K562 (cell line): ENCODE results near the gene AGK. TPM values are rescaled to one million over a fixed set of nuclear protein-coding genes. Genes with fewer than 3 reads are reported as not detected.

Experiments
- ATAC-seq: fragments of 200-7000 bp; cut with Tn5 transposase; 3 replicates; pipeline ENCODE4 v1.9.1; 2020; ENCODE audit warnings: moderate library complexity
- BruUV-seq: library from RNA; stranded (reverse); fragments of 400-500 nt; replicated peaks from 2 replicates; lab custom pipeline; 2021; lab: Mats Ljungman, UMichigan
- CTCF ChIA-PET: fragments of 300-600 bp; formaldehyde crosslinking; extraction: SDS; loops from one replicate; lab custom pipeline; 2021; ENCODE audit warnings: low intra/inter-chr PET ratio; lab: Yijun Ruan, JAX
- POLR2A ChIA-PET: fragments of 300-600, 350-650 bp; sonication (Branson Sonifier 250); formaldehyde crosslinking; extraction: SDS; loops from one replicate; lab custom pipeline; 2021; ENCODE audit warnings: antibody characterized with exemption, inconsistent platforms; lab: Yijun Ruan, JAX
- DNase-seq, 4 experiments: peaks; one replicate each; pipeline versions ENCODE4 v3.0.0 to v3.0.0-alpha.2; 2011 to 2018; ENCODE audit warnings: low spot score in 3 of 4, mixed read lengths in 3 of 4; ENCODE audit errors: extremely low read depth in 1 of 4
- FAIRE-seq: peaks from 2 replicates; lab custom pipeline; 2011; peaks lifted over from hg19 to GRCh38; lab: Jason Lieb, UNC
- H2AFZ ChIP-seq: 2 replicates; pipeline ENCODE4 v1.6.0; 2011; ENCODE audit warnings: low read depth, low read length, control low read depth, inconsistent platforms
- H3K27ac ChIP-seq: fragments of 200-600 bp; 3 replicates; pipeline ENCODE4 v1.8.0; 2011; ENCODE audit warnings: low read depth, mild to moderate bottlenecking, control low read depth, inconsistent platforms, low read length, moderate library complexity, mixed read lengths; ENCODE audit errors: extremely low read depth
- H3K27me3 ChIP-seq, 2 experiments: fragments of 300-600 bp in 1 of 2; 2 replicates in 1 of 2; 3 replicates in 1 of 2; pipeline versions ENCODE4 v1.6.0 to v1.8.0; 2011; ENCODE audit warnings: inconsistent platforms in 2 of 2, low read length in 2 of 2, mild to moderate bottlenecking in 1 of 2, mixed read lengths in 1 of 2, moderate library complexity in 1 of 2; ENCODE audit not compliant: control insufficient read depth in 2 of 2, insufficient read depth in 2 of 2
- H3K36me3 ChIP-seq: fragments of 300-600 bp; 3 replicates; pipeline ENCODE4 v1.8.0; 2011; ENCODE audit warnings: mild to moderate bottlenecking, low read length, inconsistent platforms; ENCODE audit not compliant: control insufficient read depth, insufficient read depth
- H3K4me1 ChIP-seq, 2 experiments: fragments of 200-600 bp in 1 of 2; replicated peaks in 1 of 2; 2 replicates in 1 of 2; 3 replicates in 1 of 2; pipeline versions ENCODE4 v1.5.1 to v1.8.0; 2011; ENCODE audit warnings: inconsistent platforms in 2 of 2, low read length in 2 of 2, mild to moderate bottlenecking in 1 of 2, mixed read lengths in 1 of 2, moderate library complexity in 1 of 2; ENCODE audit not compliant: control insufficient read depth in 2 of 2, insufficient read depth in 2 of 2
- H3K4me2 ChIP-seq: 2 replicates; pipeline ENCODE4 v1.6.1; 2011; ENCODE audit warnings: low read length, control low read depth, inconsistent platforms, mixed read lengths; ENCODE audit not compliant: insufficient read depth
- H3K4me3 ChIP-seq: fragments of 200-600 bp; sonication (generic), shearing (Covaris generic); 2 replicates; pipeline ENCODE4 v1.5.1; 2016; ENCODE audit warnings: control low read depth, inconsistent platforms
- H3K79me2 ChIP-seq: fragments of 200-600 bp; 3 replicates; pipeline ENCODE4 v1.8.0; 2011; ENCODE audit warnings: low read length, inconsistent platforms; ENCODE audit not compliant: control insufficient read depth, insufficient read depth
- H3K9ac ChIP-seq, 2 experiments: 2 replicates each; pipeline versions ENCODE4 v1.6.0 to v1.6.1; 2011; ENCODE audit warnings: low read depth in 2 of 2, low read length in 2 of 2, control low read depth in 1 of 2, inconsistent platforms in 1 of 2, mild to moderate bottlenecking in 1 of 2, mixed read lengths in 1 of 2; ENCODE audit not compliant: insufficient read depth in 1 of 2
- H3K9me1 ChIP-seq: one replicate; pipeline ENCODE4 v1.6.0; 2011; ENCODE audit warnings: inconsistent platforms, mild to moderate bottlenecking, low read length, moderate library complexity; ENCODE audit not compliant: control insufficient read depth, insufficient read depth
- H3K9me3 ChIP-seq: replicated peaks from 2 replicates; pipeline ENCODE4 v1.5.1; 2011; ENCODE audit warnings: low read depth, low read length, inconsistent platforms; ENCODE audit not compliant: control insufficient read depth, insufficient read depth
- H4K20me1 ChIP-seq: replicated peaks from 2 replicates; pipeline ENCODE4 v1.6.1; 2011; ENCODE audit warnings: low read length, inconsistent platforms, mixed read lengths; ENCODE audit not compliant: control insufficient read depth, insufficient read depth
- CEBPG ChIP-seq, 3 experiments: fragments of 200-800 bp in 1 of 3; sonication (Bioruptor generic) in 1 of 3; sonication (generic) in 1 of 3; formaldehyde crosslinking in 1 of 3; IDR thresholded peaks in 2 of 3; conservative IDR thresholded peaks in 1 of 3; 2 replicates each; pipeline versions ENCODE4 v1.6.1 to v1.8.0; 2016 to 2022; ENCODE audit warnings: missing compliant biosample characterization in 2 of 3, missing genetic modification characterization in 2 of 3, mild to moderate bottlenecking in 1 of 3, missing genetic modification reagents in 1 of 3
- HNRNPL ChIP-seq: fragments of 200-400 bp; formaldehyde crosslinking; IDR thresholded peaks from 2 replicates; pipeline ENCODE4 v1.6.1; 2017; ENCODE audit warnings: low read depth, mild to moderate bottlenecking, low read length
- JUND ChIP-seq, 2 experiments: IDR thresholded peaks; 2 replicates in 1 of 2; 3 replicates in 1 of 2; pipeline ENCODE4 v1.6.1; 2011; ENCODE audit warnings: borderline replicate concordance in 2 of 2, low read depth in 2 of 2, low read length in 2 of 2, improper control_type of control experiment in 1 of 2, missing biosample characterization in 1 of 2, missing genetic modification characterization in 1 of 2, missing genetic modification reagents in 1 of 2
- PHF8 ChIP-seq: fragments of 200-600 bp; sonication (generic); IDR thresholded peaks from 2 replicates; pipeline ENCODE4 v1.6.1; 2012; ENCODE audit warnings: mixed run types, mild to moderate bottlenecking, inconsistent platforms, low read length, moderate library complexity, borderline replicate concordance
- SMAD2 ChIP-seq: fragments of 150-350 bp; IDR thresholded peaks from 2 replicates; pipeline ENCODE4 v1.6.1; 2014; ENCODE audit warnings: low read depth, mild to moderate bottlenecking, low read length
- TBP ChIP-seq: optimal IDR thresholded peaks from 2 replicates; pipeline ENCODE3; 2011; ENCODE audit warnings: low read depth, low read length, improper control_type of control experiment
- XRCC4 ChIP-seq: IDR thresholded peaks from one replicate; pipeline ENCODE4 v1.6.1; 2011; ENCODE audit not compliant: insufficient read depth, insufficient read length; ENCODE audit errors: extremely low read depth
- ZBTB8A ChIP-seq: fragments of 450-650 bp; IDR thresholded peaks from 2 replicates; pipeline ENCODE4 v1.6.1; 2018; ENCODE audit warnings: mild to moderate bottlenecking, moderate library complexity; ENCODE audit not compliant: partially characterized antibody
- ZNF311 ChIP-seq: fragments of 250-450 bp; sonication (Bioruptor Pico); IDR thresholded peaks from 2 replicates; pipeline ENCODE4 v1.4.0; 2020; ENCODE audit warnings: mild to moderate bottlenecking, moderate library complexity
- ZNF696 ChIP-seq: fragments of 250-450 bp; sonication (Bioruptor Pico); conservative IDR thresholded peaks from 2 replicates; pipeline ENCODE4 v1.4.0; 2020; ENCODE audit warnings: mild to moderate bottlenecking, moderate library complexity
- WGBS: fragments of 100-300 bp; shearing (Covaris generic); methylation state at CpG from one replicate; pipeline ENCODE4 v1.1.6; 2016; ENCODE audit warnings: low coverage, mixed read lengths; ENCODE audit not compliant: insufficient coverage; ENCODE audit errors: missing lambda C conversion rate; 5-methylcytosine and 5-hydroxymethylcytosine counted together
- in situ Hi-C: fragments of 300-500 bp; cut with MboI; formaldehyde crosslinking; loops from 4 replicates; pipeline ENCODE4 v1.15.0; 2018; ENCODE audit warnings: inconsistent platforms, mixed read lengths
- intact Hi-C: fragments of 100-400 bp; cut with micrococcal nuclease; formaldehyde crosslinking; loops from 2 replicates; pipeline ENCODE4 v1.14.2; 2022
- polyA plus RNA-seq, 8 experiments: library from polyadenylated mRNA; depleted of rRNA in 4 of 8; stranded (reverse) in 5 of 8; unstranded in 3 of 8; fragments of >200 nt; fragmentation: Nextera tagmentation in 2 of 8; fragmentation: Illumina TruSeq in 1 of 8; extraction: Ambion mirVana in 2 of 8; extraction: Trizol in 1 of 8; gene quantifications; 2 replicates each; pipeline versions ENCODE4 v1.2.1 to v1.2.3, GENCODE V29; 2011 to 2014; ENCODE audit warnings: inconsistent platforms in 1 of 8, missing spikeins in 1 of 8
- total RNA-seq, 7 experiments: library from RNA; depleted of rRNA in 6 of 7; stranded (reverse); fragments of >200 nt in 6 of 7; fragmentation: Illumina TruSeq in 2 of 7; extraction: Trizol in 2 of 7; gene quantifications; 2 replicates each; pipeline versions ENCODE4 v1.2.1 to v1.2.3, GENCODE V29; 2011 to 2021; ENCODE audit warnings: low replicate concordance in 1 of 7

Gene AGK
- total and polyA plus RNA-seq, 9 of the 15 experiments (the other 6 are each of a cell fraction or from before 2014, with no cell fraction given): 50.7 to 128 (median 71.8) TPM

DNA sequence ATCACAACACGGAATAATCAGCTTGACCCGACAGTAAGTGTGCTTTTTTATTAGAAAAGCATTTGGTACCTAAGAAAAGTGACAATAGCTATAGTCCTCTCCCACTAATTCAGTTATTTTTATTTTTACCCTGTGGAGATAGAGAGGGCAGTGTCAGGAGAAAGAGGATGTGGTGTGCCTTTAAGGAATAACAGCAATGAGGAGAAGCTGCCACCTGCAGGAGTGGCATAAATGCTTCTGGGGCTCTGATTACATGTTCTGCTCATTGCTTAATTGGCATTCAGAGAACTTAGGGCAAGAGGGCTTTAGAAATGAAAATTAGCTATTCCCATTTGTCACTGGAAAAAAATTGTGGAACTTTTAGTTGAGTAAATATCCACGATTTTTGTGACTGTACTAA lies 90.7 kb downstream of the AGK start:
- no peak overlapping the region for H3K9ac ChIP-seq
- in situ Hi-C loops: no loop called here
- no peak overlapping the region for H3K27ac ChIP-seq
- POLR2A ChIA-PET: interaction anchor here (0.9 kb wide), 1 partner anchor 9 kb away, joined by 3 read pairs; no protein-coding TSS in a partner anchor
- 62% methylated on average over 3 of the region's 3 CpGs for WGBS
- CTCF ChIA-PET: no interaction called here
- intact Hi-C loops: no loop called here
- no peak for DNase-seq
- no peaks in the 10 kb centered on the region for H3K9me3 ChIP-seq
- no peak overlapping the region for H3K4me3 ChIP-seq
- ATAC-seq: no peak
- H3K79me2 ChIP-seq: no peaks in the 10 kb centered on the region
- no peaks in the 10 kb centered on the region for H3K9me1 ChIP-seq
- H2AFZ ChIP-seq: no peak overlapping the region
- FAIRE-seq: no peak
- no peaks in the 10 kb centered on the region for H3K4me1 ChIP-seq
- BruUV-seq: no TSS peak
- no peak for TF ChIP-seq CEBPG (CRISPR knock-in tag; IDR thresholded peaks at IDR 0.05)
- no peak for TF ChIP-seq CEBPG (tag; conservative IDR thresholded peaks at IDR 0.05 in 1 of 2, IDR thresholded peaks at IDR 0.05 in 1 of 2)
- no peak for TF ChIP-seq TBP
- no peak for TF ChIP-seq PHF8
- no peak for TF ChIP-seq ZBTB8A
- no peak for TF ChIP-seq HNRNPL
- TF ChIP-seq ZNF696 (CRISPR knock-in tag): no peak
- TF ChIP-seq XRCC4: no peak
- no peak for TF ChIP-seq JUND (IDR thresholded peaks at IDR 0.05; ENCODE audit: borderline replicate concordance, low read depth, low read length)
- no peak for TF ChIP-seq JUND (tag; IDR thresholded peaks at IDR 0.05; ENCODE audit: borderline replicate concordance, low read depth, low read length)
- no peak for TF ChIP-seq ZNF311
- TF ChIP-seq SMAD2: no peak
- H3K36me3 ChIP-seq: peaks cover 40% of the 10 kb centered on the region
- H4K20me1 ChIP-seq: no peaks in the 10 kb centered on the region
- H3K27me3 ChIP-seq: no peaks in the 10 kb centered on the region
- H3K4me2 ChIP-seq: no peak overlapping the region
